DMS114 treated with DMSO at 0.1 percent for 48 hours (cell line): ENCODE data around the gene SLC38A1.
"Not testable (repeated sequence)": the region's sequence is repeated elsewhere in the genome, so short reads cannot be mapped to it uniquely, and the experiment has no call there.

Experiments
- DNase-seq: peaks from one replicate; lab custom pipeline; 2025; ENCODE audit not compliant: unreplicated experiment; lab: John Stamatoyannopoulos, UW

The SLC38A1 gene

DNA sequence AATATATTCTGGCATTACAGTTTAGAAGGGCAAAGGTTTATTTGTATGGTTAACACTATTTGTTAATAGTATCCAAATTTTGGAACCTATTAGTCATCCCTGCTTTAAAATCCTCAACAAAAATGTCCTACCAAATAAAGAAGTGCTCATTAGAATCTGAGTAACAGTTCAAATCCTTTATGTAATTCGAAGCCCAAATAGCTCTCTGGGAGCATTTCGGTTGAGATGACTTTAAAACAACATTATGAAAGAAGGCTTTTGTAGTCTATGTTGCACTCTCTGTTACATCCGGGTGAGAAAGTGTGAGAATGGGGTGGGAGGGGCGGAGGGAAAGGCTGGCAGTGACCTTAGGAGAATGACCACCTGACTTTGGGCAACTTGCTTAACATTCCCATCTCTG is 59.7 kb downstream of the SLC38A1 start:
- no peak for DNase-seq

DNA sequence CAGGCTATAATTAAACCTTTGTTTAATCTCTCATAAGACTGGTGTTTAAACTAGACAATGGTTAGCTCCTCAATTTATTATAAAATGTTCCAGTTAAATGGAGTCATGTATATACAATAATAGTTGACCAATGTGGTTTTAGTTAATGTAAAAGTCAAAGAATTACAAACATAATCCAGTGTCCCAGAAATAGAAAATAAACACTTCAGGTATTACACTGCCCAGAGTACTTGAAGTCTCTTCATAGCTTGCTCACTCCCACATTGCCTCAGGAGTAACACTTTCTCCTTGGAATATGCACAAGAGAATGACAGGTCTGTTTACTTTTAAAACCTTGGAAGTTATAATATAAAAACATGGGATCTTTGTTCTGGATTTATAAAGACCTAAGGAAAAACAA is 60.5 kb downstream of the SLC38A1 start:
- no peak for DNase-seq

DNA sequence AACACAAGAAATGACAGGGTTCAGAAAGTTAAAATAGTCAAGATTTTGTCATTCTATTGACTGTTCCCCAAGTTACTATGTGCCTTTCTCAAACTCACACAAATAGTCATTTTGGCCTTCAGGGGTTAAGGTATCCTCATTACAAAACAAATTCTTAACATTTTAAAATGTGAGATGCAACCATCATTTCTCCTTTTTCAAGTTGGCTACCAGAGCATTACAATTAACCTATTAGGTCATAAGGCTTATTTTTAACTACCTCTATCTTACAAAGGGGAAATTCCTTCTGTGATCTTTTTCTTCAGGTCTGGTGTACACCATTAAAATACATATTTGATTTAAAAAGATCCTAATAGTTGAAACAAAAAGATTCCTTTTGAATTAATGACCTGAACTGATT is 61.2 kb downstream of the SLC38A1 start:
- DNase-seq = no peak

DNA sequence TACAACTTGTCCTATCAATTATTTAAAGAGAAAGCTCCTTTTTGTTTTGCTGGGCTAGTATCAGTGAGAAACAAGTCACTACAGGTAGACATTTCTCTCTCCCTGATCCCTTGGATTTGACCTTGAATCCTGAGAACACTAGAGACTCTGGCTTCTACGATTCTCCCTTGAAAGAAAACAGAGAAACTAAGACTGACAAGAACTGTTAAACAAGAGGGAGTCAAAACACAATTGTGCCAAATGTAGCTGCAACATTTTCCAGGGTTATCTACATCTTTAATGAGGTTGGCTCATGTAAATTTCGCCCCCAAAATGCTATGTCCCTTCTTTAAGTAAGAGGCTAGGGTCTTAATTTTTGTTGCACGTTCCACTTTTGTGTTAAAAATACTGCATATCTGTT is 62.4 kb downstream of the SLC38A1 start:
- no peak for DNase-seq

DNA sequence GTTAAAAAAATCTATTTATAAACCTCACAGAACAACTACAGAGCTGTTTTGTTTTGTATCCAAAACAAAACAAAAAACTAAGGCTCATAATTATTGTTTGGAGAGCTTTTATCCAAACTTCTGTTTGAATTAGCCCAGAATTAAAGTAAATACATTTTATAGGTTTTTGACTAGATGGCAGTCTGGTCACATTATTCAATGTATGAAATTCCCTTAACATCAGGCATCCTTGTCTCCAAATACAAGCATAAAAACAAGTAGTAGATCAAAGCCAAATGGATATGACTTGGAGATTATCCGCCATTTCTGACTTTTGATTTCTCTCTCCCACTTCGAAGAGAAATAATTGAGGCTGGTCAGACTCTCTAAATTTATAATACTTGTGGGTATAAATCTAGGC is 63.5 kb downstream of the SLC38A1 start:
- DNase-seq = no peak

DNA sequence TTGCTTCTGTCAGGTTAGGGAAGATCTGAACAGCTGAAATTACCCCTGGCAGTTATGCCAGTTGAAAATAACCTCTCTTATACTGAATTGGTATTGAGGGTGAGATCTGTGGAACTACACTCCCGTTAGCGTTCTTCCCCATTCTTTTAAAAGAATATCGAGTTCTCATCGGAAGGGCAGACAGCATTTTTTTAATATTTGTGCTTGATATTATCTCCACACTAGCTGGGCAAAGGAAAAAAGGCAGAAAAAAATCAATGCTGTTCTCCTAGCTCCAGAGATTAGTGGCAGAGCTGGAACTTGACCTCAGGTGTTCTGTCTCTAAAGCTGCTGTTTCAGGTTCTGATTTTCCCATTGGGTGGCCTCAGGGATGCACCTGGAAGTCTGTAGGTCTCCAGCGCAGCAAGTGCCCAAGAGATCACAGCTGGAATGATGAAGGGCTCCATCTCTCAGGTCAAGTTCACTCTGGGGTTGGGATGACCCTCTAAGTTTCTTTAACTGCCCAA is 67.5 kb downstream of the SLC38A1 start:
- no peak for DNase-seq

DNA sequence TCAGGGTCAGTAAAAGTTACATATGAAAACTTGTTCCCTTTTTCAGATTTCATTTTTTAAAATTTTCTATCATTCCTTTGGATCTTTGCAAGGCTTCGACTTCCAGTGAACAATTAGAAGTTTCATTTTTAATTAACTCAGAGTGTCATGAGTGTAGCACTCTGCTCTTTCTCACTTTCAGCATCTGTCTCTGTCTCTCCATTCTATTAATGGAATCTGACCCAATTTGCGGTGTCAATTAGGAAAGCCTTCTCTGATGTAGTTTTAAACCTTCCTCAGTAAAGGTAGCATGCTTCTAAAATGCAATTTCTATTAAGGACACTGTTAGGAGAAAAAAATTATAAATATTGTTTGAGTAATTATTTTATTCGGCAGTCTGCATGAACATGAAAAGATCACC is 68.3 kb downstream of the SLC38A1 start:
- DNase-seq = no peak

DNA sequence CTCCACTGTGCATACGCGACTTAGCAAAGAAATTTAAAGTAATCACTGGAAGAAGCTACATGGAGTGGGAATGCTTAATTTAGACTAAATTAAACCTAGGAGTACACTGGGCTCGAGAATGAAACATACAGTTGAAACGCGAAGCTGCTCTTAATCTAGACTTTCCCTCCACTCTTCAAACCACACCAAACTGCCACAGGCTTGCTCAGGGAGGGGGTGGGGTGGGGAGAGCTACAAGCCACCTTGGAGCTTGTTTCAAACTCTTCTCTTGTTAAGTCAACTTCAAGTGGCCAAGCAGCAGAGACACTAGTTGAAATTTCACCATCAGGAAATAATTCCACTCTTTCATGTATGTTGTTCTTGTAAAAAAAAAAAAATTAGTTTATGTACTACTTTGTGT is 69.9 kb downstream of the SLC38A1 start:
- DNase-seq = no peak

DNA sequence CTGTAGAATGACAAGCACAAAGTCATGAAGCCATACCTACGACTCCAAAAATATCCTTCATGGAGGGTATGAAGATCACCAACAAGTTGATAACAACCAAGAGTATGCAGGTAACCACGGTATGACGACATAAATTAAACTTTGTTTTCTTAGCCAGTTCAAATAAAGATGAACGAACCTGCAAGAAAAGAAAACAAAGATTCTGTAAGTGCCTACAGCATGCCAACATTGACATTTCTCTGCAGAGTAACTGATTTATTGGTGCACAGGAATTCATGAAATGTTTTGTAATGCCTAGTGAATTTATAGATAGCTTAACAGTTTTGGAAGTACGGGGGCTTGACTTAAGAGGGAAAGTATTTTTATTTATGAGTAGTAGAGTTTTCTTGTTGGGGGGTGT is 71.0 kb downstream of the SLC38A1 start:
- DNase-seq = no peak

DNA sequence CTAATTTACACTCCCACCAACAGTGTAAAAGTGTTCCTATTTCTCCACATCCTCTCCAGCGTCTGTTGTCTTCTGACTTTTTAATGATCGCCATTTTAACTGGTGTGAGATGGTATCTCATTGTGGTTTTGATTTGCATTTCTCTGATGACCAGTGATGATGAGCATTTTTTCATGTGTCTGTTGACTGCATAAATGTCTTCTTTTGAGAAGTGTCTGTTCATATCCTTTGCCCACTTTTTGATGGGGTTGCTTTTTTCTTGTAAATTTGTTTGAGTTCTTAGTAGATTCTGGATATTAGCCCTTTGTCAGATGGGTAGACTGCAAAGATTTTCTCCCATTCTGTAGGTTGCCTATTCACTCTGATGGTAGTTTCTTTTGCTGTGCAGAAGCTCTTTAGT is 78.3 kb downstream of the SLC38A1 start:
- not testable (repeated sequence) for DNase-seq

DNA sequence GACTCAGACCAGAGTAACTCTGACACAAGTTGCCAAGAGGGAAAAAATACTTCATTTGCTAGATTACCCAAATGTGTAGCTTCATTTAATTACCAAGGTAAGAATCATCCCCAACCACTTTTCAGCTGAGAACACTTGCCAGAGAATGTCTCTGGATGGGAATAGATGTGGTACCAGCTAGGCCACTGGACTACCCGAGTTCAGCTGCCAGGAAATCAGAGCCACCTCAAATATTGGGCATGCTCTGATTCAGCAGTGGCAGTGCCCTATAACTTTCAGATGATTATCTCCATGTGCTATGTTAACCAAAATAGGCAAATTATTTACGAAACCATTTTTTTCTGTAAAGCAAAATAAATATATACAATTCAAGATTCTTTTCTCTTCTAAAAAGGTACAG is 80.7 kb downstream of the SLC38A1 start:
- no peak for DNase-seq

DNA sequence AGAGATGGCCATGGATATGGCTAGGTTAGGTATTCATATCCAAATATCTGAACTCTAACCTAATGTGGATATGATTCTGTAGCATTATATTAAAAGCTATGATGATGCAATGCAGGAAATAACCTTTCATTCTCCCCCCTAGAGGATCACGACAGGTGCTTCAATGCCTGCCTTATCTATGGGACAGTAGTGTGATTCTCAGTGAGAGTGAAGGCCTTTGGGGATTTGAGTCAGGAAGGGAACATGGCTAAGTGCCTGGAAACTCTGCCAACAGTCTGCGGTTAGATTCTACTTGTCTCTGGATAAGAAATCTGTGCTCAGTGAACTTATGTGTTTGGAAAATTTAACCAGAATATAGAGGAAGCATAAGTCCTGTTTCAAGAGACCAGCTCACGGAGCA is 81.8 kb downstream of the SLC38A1 start:
- no peak for DNase-seq

DNA sequence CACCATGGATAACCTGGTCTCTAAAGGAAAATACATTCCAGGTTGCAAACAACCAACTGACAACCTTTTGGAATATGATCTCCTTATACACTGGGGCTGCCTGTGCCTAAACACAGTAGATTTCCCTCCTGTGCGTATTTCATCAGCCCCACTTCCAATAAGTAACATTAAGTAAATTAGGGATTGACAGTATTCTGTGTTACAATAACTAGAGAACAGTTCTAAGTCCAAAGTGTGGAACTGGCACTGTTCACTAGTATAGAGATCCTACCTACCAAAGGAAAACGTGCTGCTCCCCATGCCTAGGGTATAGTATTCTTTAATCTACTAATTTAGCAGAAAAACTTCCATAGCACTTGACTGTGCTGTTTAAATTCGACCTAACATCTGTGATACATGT is 82.8 kb downstream of the SLC38A1 start:
- no peak for DNase-seq

DNA sequence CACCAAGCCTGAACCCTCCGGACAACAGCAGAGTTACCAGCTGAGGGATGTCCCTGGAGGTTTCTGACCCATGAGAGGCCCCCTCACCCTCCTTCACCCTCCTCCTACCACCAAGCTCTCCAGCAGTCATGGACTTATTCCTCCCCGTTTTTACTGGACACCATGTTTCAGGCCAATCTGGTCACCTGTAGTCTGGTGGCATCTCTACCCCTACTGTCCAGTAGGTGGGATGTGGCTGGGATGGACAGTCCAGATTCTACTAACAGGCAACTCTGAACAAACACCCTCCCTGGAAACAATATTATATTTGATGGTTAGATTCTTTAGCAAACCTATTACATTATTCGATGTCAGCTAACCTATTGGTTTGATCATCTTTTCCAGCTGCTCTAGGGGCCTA is 83.2 kb downstream of the SLC38A1 start:
- no peak for DNase-seq

DNA sequence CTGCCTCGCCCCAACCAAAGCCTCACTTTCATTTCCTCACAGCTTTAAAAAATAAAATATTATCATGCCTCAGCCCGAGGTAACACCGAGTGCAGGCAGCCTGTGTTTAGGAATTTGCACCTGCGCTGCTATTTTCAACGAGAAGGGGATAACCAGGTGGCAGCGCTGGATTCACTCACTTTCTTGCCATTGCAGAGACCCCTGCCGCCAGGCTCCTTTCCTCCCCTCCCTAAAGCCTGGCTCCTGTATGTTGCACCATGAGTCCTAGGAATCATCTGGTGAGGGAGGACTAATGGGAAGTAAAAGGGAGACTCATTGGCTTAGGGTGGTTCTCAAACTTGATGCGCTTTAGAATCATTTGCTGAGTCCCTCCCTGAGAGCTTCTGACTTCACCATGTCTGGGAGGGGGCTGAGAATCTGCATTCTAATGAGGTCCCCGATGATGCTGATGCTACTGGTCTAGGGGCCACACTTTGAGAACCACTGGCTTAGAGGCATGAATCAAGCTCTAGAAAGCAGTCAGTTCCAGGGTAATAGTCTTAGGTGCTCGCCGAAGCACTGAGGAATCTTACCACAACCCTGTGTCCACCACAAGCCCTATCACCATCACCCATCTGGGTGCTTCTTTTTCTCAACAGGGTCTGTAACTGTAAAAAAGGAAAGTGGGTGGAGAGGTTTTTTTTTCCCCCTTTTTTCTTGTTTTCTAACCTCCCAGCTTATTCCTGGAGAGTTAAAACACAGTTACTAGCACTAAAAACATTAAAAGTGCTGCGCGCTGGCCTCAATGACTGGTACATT is 83.8 kb downstream of the SLC38A1 start:
- DNase-seq = no peak

DNA sequence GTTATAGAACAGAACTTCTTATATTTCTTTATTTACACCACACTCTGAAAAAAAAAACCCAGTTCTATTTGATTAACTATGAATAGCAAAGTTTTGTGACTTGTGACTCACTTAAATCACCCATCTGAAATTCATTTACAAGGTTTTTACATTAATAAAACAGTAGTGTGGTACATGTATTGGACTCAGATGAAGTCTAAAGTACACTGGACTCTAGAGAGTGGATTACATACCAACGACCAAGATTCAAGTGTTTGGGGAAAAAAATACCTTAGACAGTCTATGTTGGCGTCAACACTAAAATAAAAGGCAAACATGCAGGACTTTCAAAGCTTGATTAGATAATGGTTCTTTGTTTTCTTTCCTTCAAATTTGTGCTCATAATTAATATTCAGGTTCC is 85.7 kb downstream of the SLC38A1 start:
- DNase-seq = no peak

DNA sequence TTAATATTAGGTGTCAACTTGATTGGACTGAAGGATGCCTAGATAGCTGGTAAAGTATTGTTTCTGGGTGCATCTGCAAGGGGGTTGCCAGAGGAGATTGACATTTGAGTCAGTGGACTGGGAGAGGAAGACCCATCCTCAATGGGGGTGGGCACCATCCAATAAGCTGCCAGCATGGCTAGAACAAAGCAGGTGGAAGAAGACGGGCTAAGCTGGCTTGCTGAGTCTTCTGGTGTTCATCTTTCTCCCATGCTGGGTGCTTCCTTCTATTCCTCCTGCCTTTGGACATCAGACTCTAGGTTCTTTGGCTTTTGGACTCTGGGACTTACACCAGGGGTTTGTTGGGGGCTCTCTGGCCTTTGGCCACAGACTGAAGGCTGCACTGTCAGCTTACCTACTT is 87.4 kb downstream of the SLC38A1 start:
- no peak for DNase-seq

DNA sequence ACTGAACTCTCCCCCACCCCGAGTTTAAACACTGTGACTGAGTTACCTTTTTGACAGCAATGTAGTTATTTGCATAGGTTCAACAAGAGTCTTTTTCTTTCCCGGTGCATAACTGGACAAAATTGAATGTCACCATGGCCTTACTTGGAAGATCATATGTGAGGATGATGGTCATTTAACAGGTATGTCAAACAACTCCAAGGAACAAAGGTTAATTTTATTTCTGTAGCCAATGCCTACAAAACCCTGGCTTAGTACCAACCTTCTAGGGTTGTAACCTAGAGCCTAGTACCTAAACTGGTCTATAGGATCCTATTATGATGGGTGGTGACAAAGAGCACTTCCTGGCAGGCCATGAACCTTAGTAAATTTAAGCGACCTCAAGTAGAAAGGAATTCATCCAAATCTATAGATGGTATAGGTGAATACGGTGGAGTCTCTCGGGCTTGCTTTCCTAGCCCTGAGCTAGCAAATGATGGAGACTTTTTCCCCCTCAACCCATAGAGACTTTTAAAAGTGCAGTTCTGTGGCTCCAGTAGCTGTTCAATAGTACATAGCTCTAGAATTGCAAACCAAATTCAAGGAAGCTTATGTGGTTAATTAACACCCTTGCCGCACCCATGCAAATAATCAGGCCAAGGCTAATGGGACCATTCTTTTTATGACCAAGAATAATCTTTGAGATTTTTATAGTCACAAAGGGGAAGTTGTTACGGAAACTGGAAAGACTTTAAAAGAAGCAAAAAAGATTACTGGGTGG is 89.0 kb downstream of the SLC38A1 start:
- DNase-seq = no peak

DNA sequence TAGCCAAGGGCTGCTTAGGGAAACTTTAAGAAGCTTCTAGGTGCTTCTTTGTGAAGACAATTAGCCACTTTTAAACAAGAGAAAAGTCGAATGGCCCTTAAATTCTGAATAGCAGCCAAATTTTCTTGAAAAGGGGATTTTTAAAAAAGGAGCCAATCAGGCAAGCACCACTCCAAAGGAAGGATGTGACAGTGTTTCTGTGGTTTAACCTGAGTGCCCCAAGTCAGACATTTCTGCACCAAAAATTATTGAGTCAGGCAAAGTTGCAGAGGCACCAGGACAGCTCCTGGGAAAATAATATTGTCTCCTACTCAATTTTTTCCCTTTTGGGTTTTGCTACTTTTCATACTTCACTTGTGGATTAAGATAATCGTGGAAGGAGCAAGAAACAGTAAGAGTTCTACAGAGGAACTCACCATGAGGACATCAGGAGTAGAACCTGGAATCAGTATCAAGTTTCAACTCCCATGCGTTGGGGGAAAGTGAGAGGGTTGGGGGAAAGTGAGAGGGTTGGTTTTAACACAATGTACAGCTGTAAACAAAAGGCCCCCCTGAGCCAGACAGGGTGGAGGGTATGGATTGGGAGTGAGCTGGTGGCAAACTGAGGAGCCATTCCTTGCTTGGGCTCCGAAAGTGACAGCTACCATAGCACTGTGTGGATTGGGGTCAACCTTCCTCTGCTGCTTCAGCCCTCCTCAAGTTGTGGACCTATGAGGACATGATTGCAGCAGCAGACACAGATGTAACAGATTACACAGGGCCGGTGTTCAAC is 90.8 kb downstream of the SLC38A1 start:
- DNase-seq = no peak

DNA sequence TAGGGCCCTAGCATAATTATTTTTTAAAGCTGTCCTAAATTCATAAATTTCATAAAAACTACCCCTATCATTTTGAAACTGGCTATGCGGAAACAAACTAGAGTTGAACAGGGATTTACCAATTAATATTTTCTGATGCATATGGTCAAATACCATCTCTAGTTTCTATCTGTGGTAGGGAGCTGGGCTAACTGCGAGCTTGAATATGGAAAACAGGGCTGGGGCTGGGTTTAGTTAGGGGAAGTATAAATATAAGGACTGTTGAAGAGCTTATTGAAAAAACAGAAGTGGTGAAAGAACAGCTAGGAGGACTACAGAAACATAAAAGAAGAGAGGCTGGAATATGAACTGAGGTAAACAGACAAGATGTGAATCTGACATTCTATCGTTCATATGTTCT is 91.8 kb downstream of the SLC38A1 start:
- DNase-seq = no peak

DNA sequence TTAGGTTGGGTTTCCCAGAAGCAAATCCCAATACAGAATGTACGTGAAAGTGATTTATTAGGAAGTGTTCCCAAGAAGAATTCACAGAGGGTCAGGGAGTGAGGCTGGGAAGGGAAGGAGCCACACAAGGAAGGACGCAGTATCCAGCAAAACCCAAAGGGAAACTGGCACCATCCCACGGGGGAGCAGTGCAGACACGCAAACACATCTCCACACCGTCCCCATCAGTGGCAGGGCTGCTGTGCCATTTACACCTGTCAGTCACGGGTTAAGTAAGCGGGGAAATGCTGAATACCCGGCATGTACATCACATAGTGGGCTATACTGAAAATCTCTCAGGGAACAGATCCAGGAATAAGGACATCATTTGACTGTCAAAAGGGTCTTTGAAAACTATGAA is 93.9 kb downstream of the SLC38A1 start:
- DNase-seq = no peak
